ENCODE results near the gene LETMD1.
"Not testable (repeated sequence)": the region's sequence is repeated elsewhere in the genome, so short reads cannot be mapped to it uniquely, and the experiment has no call there.

DNA sequence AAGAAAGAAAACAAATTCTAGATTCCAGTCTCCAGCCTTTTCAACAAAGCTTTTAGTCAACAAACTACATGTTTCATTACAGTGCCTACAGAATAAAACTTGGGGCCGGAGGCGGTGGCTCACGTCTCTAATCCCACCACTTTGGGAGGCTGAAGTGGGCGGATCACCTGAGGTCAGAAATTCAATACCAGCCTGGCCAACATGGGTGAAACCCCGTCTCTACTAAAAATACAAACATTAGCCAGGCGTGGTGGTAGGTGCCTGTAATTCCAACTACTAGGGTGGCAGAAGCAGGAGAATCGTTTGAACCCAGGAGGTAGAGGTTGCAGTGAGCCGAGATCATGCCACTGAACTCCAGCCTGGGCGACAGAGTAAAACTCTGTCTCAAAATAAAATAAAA lies 33.7 kb upstream of the LETMD1 start:
- TF ChIP-seq POLR2A (IDR thresholded peaks at IDR 0.05; ENCODE audit: low read depth, low read length); JUN (IDR thresholded peaks at IDR 0.05; ENCODE audit: borderline replicate concordance, insufficient read depth, insufficient read length, low read depth); POLR2AphosphoS5 (IDR thresholded peaks at IDR 0.05; ENCODE audit: insufficient read depth, low read depth, low read length): not testable (repeated sequence)
- TF ChIP-seq, protein P1, sequence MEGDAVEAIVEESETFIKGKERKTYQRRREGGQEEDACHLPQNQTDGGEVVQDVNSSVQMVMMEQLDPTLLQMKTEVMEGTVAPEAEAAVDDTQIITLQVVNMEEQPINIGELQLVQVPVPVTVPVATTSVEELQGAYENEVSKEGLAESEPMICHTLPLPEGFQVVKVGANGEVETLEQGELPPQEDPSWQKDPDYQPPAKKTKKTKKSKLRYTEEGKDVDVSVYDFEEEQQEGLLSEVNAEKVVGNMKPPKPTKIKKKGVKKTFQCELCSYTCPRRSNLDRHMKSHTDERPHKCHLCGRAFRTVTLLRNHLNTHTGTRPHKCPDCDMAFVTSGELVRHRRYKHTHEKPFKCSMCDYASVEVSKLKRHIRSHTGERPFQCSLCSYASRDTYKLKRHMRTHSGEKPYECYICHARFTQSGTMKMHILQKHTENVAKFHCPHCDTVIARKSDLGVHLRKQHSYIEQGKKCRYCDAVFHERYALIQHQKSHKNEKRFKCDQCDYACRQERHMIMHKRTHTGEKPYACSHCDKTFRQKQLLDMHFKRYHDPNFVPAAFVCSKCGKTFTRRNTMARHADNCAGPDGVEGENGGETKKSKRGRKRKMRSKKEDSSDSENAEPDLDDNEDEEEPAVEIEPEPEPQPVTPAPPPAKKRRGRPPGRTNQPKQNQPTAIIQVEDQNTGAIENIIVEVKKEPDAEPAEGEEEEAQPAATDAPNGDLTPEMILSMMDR (IDR thresholded peaks at IDR 0.05; ENCODE audit: extremely low read depth in 1 of 2, insufficient read depth in 1 of 2, low read depth in 1 of 2, low read length in 2 of 2): not testable (repeated sequence)

Data from endothelial cell of umbilical vein (primary cell).